Ascending aorta (tissue), 2 donors: ENCODE data around the gene CDC42BPA. TPM values are rescaled to one million over a fixed set of nuclear protein-coding genes. Genes with fewer than 3 reads are reported as not detected.

ENCODE experiments used
- DNase-seq, 2 donors: peaks; one replicate each; pipeline ENCODE4 v3.0.0-alpha.2; 2019; ENCODE audit warnings: low spot score in 2 of 2
- H3K27ac ChIP-seq, 2 donors: fragments of 200-600 bp; sonication (generic); one replicate each; pipeline ENCODE4 v1.5.1; 2016 to 2017; ENCODE audit warnings: mild to moderate bottlenecking in 1 of 2
- H3K27me3 ChIP-seq: fragments of 200-600 bp; sonication (generic); one replicate; pipeline ENCODE4 v1.5.1; 2017
- H3K36me3 ChIP-seq, 2 donors: fragments of 200-600 bp; sonication (generic); one replicate each; pipeline ENCODE4 v1.5.1; 2016
- H3K4me1 ChIP-seq, 2 donors: fragments of 200-600 bp; sonication (generic); one replicate each; pipeline ENCODE4 v1.5.1; 2016 to 2017; ENCODE audit warnings: mild to moderate bottlenecking in 1 of 2
- H3K4me3 ChIP-seq, 2 donors: fragments of 200-600 bp; sonication (generic); one replicate each; pipeline ENCODE4 v1.5.1; 2016 to 2017; ENCODE audit warnings: mild to moderate bottlenecking in 1 of 2
- H3K9me3 ChIP-seq, 2 donors: fragments of 200-600 bp; sonication (generic); one replicate each; pipeline ENCODE4 v1.5.1; 2016
- CTCF ChIP-seq, 3 experiments: fragments of 200-600 bp in 2 of 3; fragments of 450-650 bp in 1 of 3; sonication (generic) in 2 of 3; IDR thresholded peaks; one replicate each; pipeline ENCODE4 v1.5.1; 2016 to 2019; ENCODE audit warnings: antibody characterized with exemption in 3 of 3, mild to moderate bottlenecking in 1 of 3, moderate library complexity in 1 of 3
- intact Hi-C: fragments of 100-400 bp; cut with DNase I; formaldehyde crosslinking; loops from one replicate; pipeline ENCODE4 v1.15.1; 2023
- total RNA-seq: library from RNA; depleted of rRNA; stranded (reverse); fragments of >200 nt; gene quantifications from one replicate; pipeline ENCODE4 v1.1.0, GENCODE V29; 2016

CDC42BPA gene
- total RNA-seq, 1 donor from 2014 or later = 56.9 TPM

- no peaks in the 10 kb centered on the region for H3K27me3 ChIP-seq
- no peaks in the 10 kb centered on the region for H3K9me3 ChIP-seq
- no peak overlapping the region for H3K4me3 ChIP-seq
- H3K4me1 ChIP-seq = no peaks in the 10 kb centered on the region
- no peak for TF ChIP-seq CTCF (IDR thresholded peaks at IDR 0.05)
- no peak overlapping the region for H3K27ac ChIP-seq
- no peaks in the 10 kb centered on the region for H3K36me3 ChIP-seq
- no peak for DNase-seq
- intact Hi-C loops = no loop called here
These were observed 12.2 kb upstream of the CDC42BPA start for GRCh38 chr1:227330279-227331076.

DNA sequence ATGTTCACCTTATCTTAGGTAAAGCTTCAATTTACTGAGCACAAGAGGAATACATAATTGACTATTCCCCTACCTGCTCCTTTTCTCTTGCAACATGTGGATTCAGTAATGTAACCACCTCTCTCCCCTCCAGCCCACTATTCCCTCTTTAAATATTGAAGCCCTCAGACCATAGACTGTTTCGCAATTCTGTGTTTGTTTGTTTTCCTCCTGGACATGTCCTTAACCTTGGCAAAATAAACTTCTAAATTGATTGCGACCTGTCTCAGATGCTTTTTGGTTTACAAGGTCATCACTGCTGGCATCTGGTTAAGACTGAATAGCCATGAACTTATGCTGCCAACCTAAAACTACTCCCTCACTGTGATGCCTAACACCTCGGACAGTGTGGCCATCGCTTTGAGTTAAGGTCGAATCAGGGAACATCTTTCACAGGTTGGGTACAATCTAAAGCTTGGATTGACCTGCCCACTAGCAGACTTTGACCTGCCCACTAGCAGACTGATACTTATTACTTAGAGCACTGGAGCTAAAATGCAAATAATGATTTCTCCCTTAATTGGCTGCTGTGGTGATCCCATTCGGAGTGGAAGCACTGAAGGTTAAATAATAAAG is 10.2 kb upstream of the CDC42BPA start:
- DNase-seq = no peak
- no peak overlapping the region for H3K4me3 ChIP-seq
- H3K9me3 ChIP-seq = no peaks in the 10 kb centered on the region
- no peaks in the 10 kb centered on the region for H3K4me1 ChIP-seq
- intact Hi-C loops = loop anchor here (10.0 kb wide), 1 partner anchor 384 kb away; the partner anchor contains the start of gene COQ8A
- H3K36me3 ChIP-seq = no peaks in the 10 kb centered on the region
- no peak overlapping the region for H3K27ac ChIP-seq
- no peaks in the 10 kb centered on the region for H3K27me3 ChIP-seq
- TF ChIP-seq CTCF (IDR thresholded peaks at IDR 0.05) = no peak

- no peaks in the 10 kb centered on the region for H3K27me3 ChIP-seq
- no peaks in the 10 kb centered on the region for H3K4me1 ChIP-seq
- H3K4me3 ChIP-seq = no peak overlapping the region
- intact Hi-C loops = loop anchor here (10.0 kb wide), 1 partner anchor 380 kb away; the partner anchor contains the start of gene COQ8A
- H3K27ac ChIP-seq = no peak overlapping the region
- no peak for TF ChIP-seq CTCF (IDR thresholded peaks at IDR 0.05)
- H3K36me3 ChIP-seq = no peaks in the 10 kb centered on the region
- no peak for DNase-seq
- no peaks in the 10 kb centered on the region for H3K9me3 ChIP-seq
These were observed 6.9 kb upstream of the CDC42BPA start for GRCh38 chr1:227325156-227325555.

- H3K36me3 ChIP-seq = no peaks in the 10 kb centered on the region
- H3K4me3 ChIP-seq = no peak overlapping the region
- TF ChIP-seq CTCF (IDR thresholded peaks at IDR 0.05) = no peak
- intact Hi-C loops = loop anchor here (10.0 kb wide), 1 partner anchor 379 kb away; the partner anchor contains the start of gene COQ8A
- no peak overlapping the region for H3K27ac ChIP-seq
- H3K4me1 ChIP-seq = peaks cover 0 to 3% of the 10 kb centered on the region in 2 donors
- DNase-seq = no peak
- H3K27me3 ChIP-seq = no peaks in the 10 kb centered on the region
- H3K9me3 ChIP-seq = no peaks in the 10 kb centered on the region
These were observed 5.6 kb upstream of the CDC42BPA start for GRCh38 chr1:227323967-227324268.

GRCh38 chr1:227323171-227323966 is 5.1 kb upstream of the CDC42BPA start:
- intact Hi-C loops = loop anchor here (10.0 kb wide), 1 partner anchor 379 kb away; the partner anchor contains the start of gene COQ8A
- Histone ChIP-seq H3K27ac (no peak overlapping the region), H3K9me3 (no peaks in the 10 kb centered on the region), H3K4me1 (peaks cover 0 to 3% of the 10 kb centered on the region in 2 donors), H3K27me3 (no peaks in the 10 kb centered on the region), H3K36me3 (no peaks in the 10 kb centered on the region), H3K4me3 (no peak overlapping the region)
- no peak for DNase-seq
- no peak for TF ChIP-seq CTCF (IDR thresholded peaks at IDR 0.05)
